SK-N-MC (cell line): ENCODE measurements around the gene EFCC1.

ENCODE experiments used
- EZH2 ChIP-seq: fragments of 200-600 bp; sonication (generic); IDR thresholded peaks from one replicate; pipeline ENCODE4 v1.6.1; 2017; ENCODE audit warnings: antibody characterized with exemption
- FOXP2 ChIP-seq: optimal IDR thresholded peaks from 2 replicates; pipeline ENCODE3; 2011; ENCODE audit warnings: mild to moderate bottlenecking, moderate library complexity; ENCODE audit not compliant: insufficient read depth; ENCODE audit errors: extremely low read length, control extremely low read depth
- POLR2AphosphoS5 ChIP-seq: IDR thresholded peaks from 2 replicates; pipeline ENCODE4 v1.6.1; 2012; ENCODE audit warnings: mild to moderate bottlenecking, low read depth, low read length, borderline replicate concordance

DNA sequence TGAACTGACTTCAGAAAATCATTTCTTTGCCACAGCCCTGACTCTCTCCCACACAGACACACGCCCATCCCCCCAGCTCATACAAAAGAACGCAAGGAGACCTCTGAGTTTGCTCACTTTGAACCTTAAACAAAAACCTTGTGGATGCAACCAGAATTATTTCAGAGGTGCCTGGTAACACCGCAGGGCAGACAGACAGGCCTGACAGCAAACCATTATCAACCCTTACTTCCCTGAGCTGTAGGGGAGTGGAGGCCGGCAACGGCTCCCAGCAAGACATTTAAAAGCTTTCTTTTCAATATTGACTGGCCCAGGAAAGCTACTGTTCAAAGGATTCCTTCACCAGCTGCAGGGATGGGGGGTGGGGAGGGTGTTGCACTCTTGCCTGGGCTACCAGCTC lies 2.0 kb upstream of the EFCC1 start:
- no peak for TF ChIP-seq EZH2
- no peak for TF ChIP-seq FOXP2
- no peak for TF ChIP-seq POLR2AphosphoS5
